Measurements from ENCODE around the gene ODAD4.

- TF ChIP-seq POLR2A (IDR thresholded peaks at IDR 0.05; ENCODE audit: low read length) (no peak), GATA1 (IDR thresholded peaks at IDR 0.05; ENCODE audit: low read depth, low read length) (no peak)
Observed at GRCh38 chr17:41957869-41958439, 27.5 kb downstream of the ODAD4 start.

Data from erythroblast (primary cell).